ENCODE results near the gene ICE2.

The ICE2 gene

GRCh38 chr15:60460931-60461330, 18.0 kb downstream of the ICE2 start:
- TF ChIP-seq, protein P1, sequence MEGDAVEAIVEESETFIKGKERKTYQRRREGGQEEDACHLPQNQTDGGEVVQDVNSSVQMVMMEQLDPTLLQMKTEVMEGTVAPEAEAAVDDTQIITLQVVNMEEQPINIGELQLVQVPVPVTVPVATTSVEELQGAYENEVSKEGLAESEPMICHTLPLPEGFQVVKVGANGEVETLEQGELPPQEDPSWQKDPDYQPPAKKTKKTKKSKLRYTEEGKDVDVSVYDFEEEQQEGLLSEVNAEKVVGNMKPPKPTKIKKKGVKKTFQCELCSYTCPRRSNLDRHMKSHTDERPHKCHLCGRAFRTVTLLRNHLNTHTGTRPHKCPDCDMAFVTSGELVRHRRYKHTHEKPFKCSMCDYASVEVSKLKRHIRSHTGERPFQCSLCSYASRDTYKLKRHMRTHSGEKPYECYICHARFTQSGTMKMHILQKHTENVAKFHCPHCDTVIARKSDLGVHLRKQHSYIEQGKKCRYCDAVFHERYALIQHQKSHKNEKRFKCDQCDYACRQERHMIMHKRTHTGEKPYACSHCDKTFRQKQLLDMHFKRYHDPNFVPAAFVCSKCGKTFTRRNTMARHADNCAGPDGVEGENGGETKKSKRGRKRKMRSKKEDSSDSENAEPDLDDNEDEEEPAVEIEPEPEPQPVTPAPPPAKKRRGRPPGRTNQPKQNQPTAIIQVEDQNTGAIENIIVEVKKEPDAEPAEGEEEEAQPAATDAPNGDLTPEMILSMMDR (IDR thresholded peaks at IDR 0.05; ENCODE audit: poor library complexity, severe bottlenecking): no peak
- Histone ChIP-seq H3K36me3 (ENCODE audit: low read depth) (peaks cover 77% of the 10 kb centered on the region), H3K4me3 (ENCODE audit: severe bottlenecking) (no peak overlapping the region), H3K4me1 (ENCODE audit: insufficient read depth, poor library complexity, severe bottlenecking) (peaks cover 4% of the 10 kb centered on the region), H3K27me3 (ENCODE audit: insufficient read depth, poor library complexity, severe bottlenecking) (no peaks in the 10 kb centered on the region), H3K9me3 (ENCODE audit: severe bottlenecking) (no peaks in the 10 kb centered on the region), H3K27ac (ENCODE audit: poor library complexity, severe bottlenecking) (no peak overlapping the region)
- ATAC-seq (ENCODE audit: low read depth) (no peak), DNase-seq (ENCODE audit: low spot score) (no peak)

- Histone ChIP-seq H3K9me3 (ENCODE audit: severe bottlenecking) (no peaks in the 10 kb centered on the region), H3K4me3 (ENCODE audit: severe bottlenecking) (no peak overlapping the region), H3K4me1 (ENCODE audit: insufficient read depth, poor library complexity, severe bottlenecking) (no peaks in the 10 kb centered on the region), H3K27ac (ENCODE audit: poor library complexity, severe bottlenecking) (no peak overlapping the region), H3K36me3 (ENCODE audit: low read depth) (peaks cover 80% of the 10 kb centered on the region), H3K27me3 (ENCODE audit: insufficient read depth, poor library complexity, severe bottlenecking) (no peaks in the 10 kb centered on the region)
- ATAC-seq (ENCODE audit: low read depth) (0 out of 3 replicates have a peak, but pooled peaks have one; percentile 9), DNase-seq (ENCODE audit: low spot score) (no peak)
- TF ChIP-seq, protein P1 (IDR thresholded peaks at IDR 0.05; ENCODE audit: poor library complexity, severe bottlenecking): no peak
Observed at GRCh38 chr15:60458721-60459120, 20.2 kb downstream of the ICE2 start.

GRCh38 chr15:60457985-60458384, 21.0 kb downstream of the ICE2 start:
- Histone ChIP-seq H3K27ac (ENCODE audit: poor library complexity, severe bottlenecking) (no peak overlapping the region), H3K4me3 (ENCODE audit: severe bottlenecking) (no peak overlapping the region), H3K27me3 (ENCODE audit: insufficient read depth, poor library complexity, severe bottlenecking) (no peaks in the 10 kb centered on the region), H3K9me3 (ENCODE audit: severe bottlenecking) (no peaks in the 10 kb centered on the region), H3K36me3 (ENCODE audit: low read depth) (peaks cover 81% of the 10 kb centered on the region), H3K4me1 (ENCODE audit: insufficient read depth, poor library complexity, severe bottlenecking) (no peaks in the 10 kb centered on the region)
- DNase-seq (ENCODE audit: low spot score) (no peak), ATAC-seq (ENCODE audit: low read depth) (no peak)
- TF ChIP-seq, protein P1 (IDR thresholded peaks at IDR 0.05; ENCODE audit: poor library complexity, severe bottlenecking): no peak

GRCh38 chr15:60454824-60455223, 24.1 kb downstream of the ICE2 start:
- TF ChIP-seq, protein P1 (IDR thresholded peaks at IDR 0.05; ENCODE audit: poor library complexity, severe bottlenecking): no peak
- peaks cover 95% of the 10 kb centered on the region for H3K36me3 ChIP-seq (ENCODE audit: low read depth)

DNA sequence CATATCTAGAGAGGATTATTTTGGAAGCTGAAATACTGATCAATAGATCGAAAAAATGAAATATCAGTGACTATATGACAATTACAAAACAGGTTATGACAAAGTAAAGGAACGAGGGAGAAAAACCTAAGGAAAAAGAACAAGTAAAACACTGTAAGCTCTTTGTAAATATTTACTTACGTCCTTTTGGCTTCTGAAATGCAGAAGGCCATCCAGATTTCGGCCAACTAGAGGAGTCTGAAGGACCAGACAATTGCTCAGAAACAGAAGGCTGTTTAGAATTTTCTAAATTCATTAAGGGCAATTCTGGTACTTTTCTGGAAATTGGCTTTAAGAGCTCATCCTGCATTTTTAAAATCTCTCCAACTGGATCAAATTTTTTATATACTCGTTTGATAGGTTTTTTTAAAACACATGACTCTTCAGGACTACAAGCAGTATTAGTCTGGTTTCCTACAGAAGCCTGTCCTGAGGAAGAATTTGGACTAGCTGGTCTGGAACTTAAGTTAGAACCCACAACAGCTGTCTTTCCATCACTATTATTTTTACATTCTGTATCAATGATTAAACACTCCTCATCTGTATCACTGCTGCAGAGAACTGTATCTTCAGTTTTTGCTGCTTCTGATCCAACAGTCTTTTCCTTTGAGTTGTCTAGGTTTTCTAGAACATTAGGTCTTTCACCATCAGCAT, 30.1 kb downstream of the ICE2 start:
- H3K27ac ChIP-seq (ENCODE audit: poor library complexity, severe bottlenecking): no peak overlapping the region
- peaks cover 2% of the 10 kb centered on the region for H3K9me3 ChIP-seq (ENCODE audit: severe bottlenecking)
- H3K36me3 ChIP-seq (ENCODE audit: low read depth): peaks cover 82% of the 10 kb centered on the region
- DNase-seq (ENCODE audit: low spot score): no peak
- H3K4me1 ChIP-seq (ENCODE audit: insufficient read depth, poor library complexity, severe bottlenecking): peaks cover 2% of the 10 kb centered on the region
- TF ChIP-seq, protein P1 (IDR thresholded peaks at IDR 0.05; ENCODE audit: poor library complexity, severe bottlenecking): no peak
- no peaks in the 10 kb centered on the region for H3K27me3 ChIP-seq (ENCODE audit: insufficient read depth, poor library complexity, severe bottlenecking)
- no peak overlapping the region for H3K4me3 ChIP-seq (ENCODE audit: severe bottlenecking)
- ATAC-seq (ENCODE audit: low read depth): no peak

More at GRCh38 chr15:60454824-60455223, 24.1 kb downstream of the ICE2 start:
- DNase-seq (ENCODE audit: low spot score) (no peak), ATAC-seq (ENCODE audit: low read depth) (no peak)
- Histone ChIP-seq H3K27ac (ENCODE audit: poor library complexity, severe bottlenecking) (no peak overlapping the region), H3K9me3 (ENCODE audit: severe bottlenecking) (peaks cover 2% of the 10 kb centered on the region), H3K27me3 (ENCODE audit: insufficient read depth, poor library complexity, severe bottlenecking) (no peaks in the 10 kb centered on the region), H3K4me3 (ENCODE audit: severe bottlenecking) (no peak overlapping the region), H3K4me1 (ENCODE audit: insufficient read depth, poor library complexity, severe bottlenecking) (no peaks in the 10 kb centered on the region)

Measured in RWPE2 (cell line).